Activated CD4-positive, alpha-beta T cell treated with anti-CD3 and anti-CD28 coated beads for 24 hours (primary cell): Measurements from ENCODE around the gene SNX20.
A peak's percentile ranks its signal among the peaks of the same experiment; 100 is the strongest.

Source experiments
- DNase-seq, 2 donors: peaks; one replicate each; pipeline ENCODE4 v3.0.0-alpha.2; 2020; ENCODE audit warnings: low read depth in 2 of 2

Gene SNX20

GRCh38 chr16:50634947-50635346 lies 46.2 kb downstream of the SNX20 start:
- no peak for DNase-seq

- no peak for DNase-seq
Measured at GRCh38 chr16:50634090-50634489, 47.0 kb downstream of the SNX20 start.

GRCh38 chr16:50632927-50633800 lies 47.9 kb downstream of the SNX20 start:
- DNase-seq = no peak

- no peak for DNase-seq
Measured at GRCh38 chr16:50631985-50632576, 49.0 kb downstream of the SNX20 start.

GRCh38 chr16:50631249-50631984 lies 49.7 kb downstream of the SNX20 start:
- no peak for DNase-seq

GRCh38 chr16:50630394-50631020 lies 50.6 kb downstream of the SNX20 start:
- no peak for DNase-seq

- no peak for DNase-seq
Measured at GRCh38 chr16:50629334-50629733, 51.8 kb downstream of the SNX20 start.

- no peak for DNase-seq
Measured at GRCh38 chr16:50628156-50628802, 52.8 kb downstream of the SNX20 start.

GRCh38 chr16:50627419-50627818 lies 53.7 kb downstream of the SNX20 start:
- peak; percentile 18 to 25 for DNase-seq

GRCh38 chr16:50626868-50627267 lies 54.2 kb downstream of the SNX20 start:
- DNase-seq = no peak

- DNase-seq = no peak
Measured at GRCh38 chr16:50625374-50625773, 55.7 kb downstream of the SNX20 start.

- DNase-seq = no peak
Measured at GRCh38 chr16:50624449-50624970, 56.6 kb downstream of the SNX20 start.

GRCh38 chr16:50622643-50623369 lies 58.3 kb downstream of the SNX20 start:
- DNase-seq = no peak

- DNase-seq = no peak
Measured at GRCh38 chr16:50622029-50622428, 59.1 kb downstream of the SNX20 start.
